ENCODE results near the gene ID1.

The ID1 gene

GRCh38 chr20:31605031-31605901, at the start of gene ID1:
Gene ID1, plus strand, starts transcription at chr20:31605289. Its CDS starts 99 bp downstream, at chr20:31605388.
- peak within 1 kb of the TSS; percentile 97 for H3K4me3 ChIP-seq (replicated peaks; ENCODE audit: low read depth, low read length)
- peak; percentile 98 for DNase-seq (ENCODE audit: low read depth)
- TF ChIP-seq, protein P1, sequence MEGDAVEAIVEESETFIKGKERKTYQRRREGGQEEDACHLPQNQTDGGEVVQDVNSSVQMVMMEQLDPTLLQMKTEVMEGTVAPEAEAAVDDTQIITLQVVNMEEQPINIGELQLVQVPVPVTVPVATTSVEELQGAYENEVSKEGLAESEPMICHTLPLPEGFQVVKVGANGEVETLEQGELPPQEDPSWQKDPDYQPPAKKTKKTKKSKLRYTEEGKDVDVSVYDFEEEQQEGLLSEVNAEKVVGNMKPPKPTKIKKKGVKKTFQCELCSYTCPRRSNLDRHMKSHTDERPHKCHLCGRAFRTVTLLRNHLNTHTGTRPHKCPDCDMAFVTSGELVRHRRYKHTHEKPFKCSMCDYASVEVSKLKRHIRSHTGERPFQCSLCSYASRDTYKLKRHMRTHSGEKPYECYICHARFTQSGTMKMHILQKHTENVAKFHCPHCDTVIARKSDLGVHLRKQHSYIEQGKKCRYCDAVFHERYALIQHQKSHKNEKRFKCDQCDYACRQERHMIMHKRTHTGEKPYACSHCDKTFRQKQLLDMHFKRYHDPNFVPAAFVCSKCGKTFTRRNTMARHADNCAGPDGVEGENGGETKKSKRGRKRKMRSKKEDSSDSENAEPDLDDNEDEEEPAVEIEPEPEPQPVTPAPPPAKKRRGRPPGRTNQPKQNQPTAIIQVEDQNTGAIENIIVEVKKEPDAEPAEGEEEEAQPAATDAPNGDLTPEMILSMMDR (IDR thresholded peaks at IDR 0.05; ENCODE audit: low read length, missing control alignments) = no peak

DNA sequence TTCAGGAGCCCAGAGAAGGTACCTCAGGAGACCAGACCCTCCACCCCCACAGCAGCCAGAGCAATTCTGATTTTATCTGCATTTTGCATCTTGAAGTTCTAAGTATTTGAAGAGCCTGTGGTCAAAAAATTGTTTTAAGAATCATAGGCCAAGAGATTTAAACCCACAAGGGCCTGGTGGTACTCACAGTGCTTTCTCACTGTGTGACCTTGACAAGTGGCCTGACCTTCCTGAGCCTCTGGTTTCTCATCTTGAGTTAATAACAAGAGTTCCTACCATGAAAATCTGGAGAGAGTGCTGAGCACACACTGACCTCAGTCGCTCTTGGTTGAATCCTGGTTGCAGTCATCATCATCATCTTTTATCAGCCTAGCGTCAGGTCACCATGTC, 45.4 kb upstream of the ID1 start:
- H3K4me3 ChIP-seq (replicated peaks; ENCODE audit: low read depth, low read length) = no peak overlapping the region
- TF ChIP-seq, protein P1 (IDR thresholded peaks at IDR 0.05; ENCODE audit: low read length, missing control alignments) = no peak
- DNase-seq (ENCODE audit: low read depth) = no peak

GRCh38 chr20:31560094-31560745, 44.9 kb upstream of the ID1 start:
- DNase-seq (ENCODE audit: low read depth) = peak; percentile 92
- H3K4me3 ChIP-seq (replicated peaks; ENCODE audit: low read depth, low read length) = no peak overlapping the region
- TF ChIP-seq, protein P1 (IDR thresholded peaks at IDR 0.05; ENCODE audit: low read length, missing control alignments) = peak; percentile 96

- no peak overlapping the region for H3K4me3 ChIP-seq (replicated peaks; ENCODE audit: low read depth, low read length)
- TF ChIP-seq, protein P1 (IDR thresholded peaks at IDR 0.05; ENCODE audit: low read length, missing control alignments) = no peak
- peak; percentile 93 for DNase-seq (ENCODE audit: low read depth)
Measured at GRCh38 chr20:31560746-31561598, 44.1 kb upstream of the ID1 start.

DNA sequence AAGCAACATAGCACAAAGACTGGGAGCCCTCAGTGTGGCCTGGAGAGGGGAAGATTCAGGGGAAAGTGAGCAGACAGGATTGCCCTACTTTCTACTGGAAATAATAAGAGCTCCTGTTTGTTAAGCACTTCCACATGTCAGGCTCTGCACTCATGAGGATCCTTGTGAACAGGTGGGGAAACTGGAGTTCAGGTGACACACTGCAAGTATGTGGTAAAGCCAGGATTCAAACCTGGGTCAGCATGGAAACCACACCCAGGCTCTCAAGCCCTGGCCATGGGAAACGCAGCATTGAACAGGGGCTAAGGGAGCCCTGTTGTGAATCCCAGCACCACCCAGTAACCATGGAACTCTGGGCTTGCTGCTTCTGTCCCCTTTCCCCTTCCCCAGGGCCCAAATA, 42.8 kb upstream of the ID1 start:
- no peak for DNase-seq (ENCODE audit: low read depth)
- TF ChIP-seq, protein P1 (IDR thresholded peaks at IDR 0.05; ENCODE audit: low read length, missing control alignments) = no peak
- H3K4me3 ChIP-seq (replicated peaks; ENCODE audit: low read depth, low read length) = no peak overlapping the region

GRCh38 chr20:31564284-31564683, 40.8 kb upstream of the ID1 start:
- TF ChIP-seq, protein P1 (IDR thresholded peaks at IDR 0.05; ENCODE audit: low read length, missing control alignments) = no peak
- no peak overlapping the region for H3K4me3 ChIP-seq (replicated peaks; ENCODE audit: low read depth, low read length)
- no peak for DNase-seq (ENCODE audit: low read depth)
